ENCODE data around the gene TSR3. TPM values are rescaled to one million over a fixed set of nuclear protein-coding genes. Genes with fewer than 3 reads are reported as not detected.

The TSR3 gene
- total and polyA plus RNA-seq, 2 donors (not counting 1 experiment from before 2014, with no cell fraction given) = 35.7 to 43.7 TPM

DNA sequence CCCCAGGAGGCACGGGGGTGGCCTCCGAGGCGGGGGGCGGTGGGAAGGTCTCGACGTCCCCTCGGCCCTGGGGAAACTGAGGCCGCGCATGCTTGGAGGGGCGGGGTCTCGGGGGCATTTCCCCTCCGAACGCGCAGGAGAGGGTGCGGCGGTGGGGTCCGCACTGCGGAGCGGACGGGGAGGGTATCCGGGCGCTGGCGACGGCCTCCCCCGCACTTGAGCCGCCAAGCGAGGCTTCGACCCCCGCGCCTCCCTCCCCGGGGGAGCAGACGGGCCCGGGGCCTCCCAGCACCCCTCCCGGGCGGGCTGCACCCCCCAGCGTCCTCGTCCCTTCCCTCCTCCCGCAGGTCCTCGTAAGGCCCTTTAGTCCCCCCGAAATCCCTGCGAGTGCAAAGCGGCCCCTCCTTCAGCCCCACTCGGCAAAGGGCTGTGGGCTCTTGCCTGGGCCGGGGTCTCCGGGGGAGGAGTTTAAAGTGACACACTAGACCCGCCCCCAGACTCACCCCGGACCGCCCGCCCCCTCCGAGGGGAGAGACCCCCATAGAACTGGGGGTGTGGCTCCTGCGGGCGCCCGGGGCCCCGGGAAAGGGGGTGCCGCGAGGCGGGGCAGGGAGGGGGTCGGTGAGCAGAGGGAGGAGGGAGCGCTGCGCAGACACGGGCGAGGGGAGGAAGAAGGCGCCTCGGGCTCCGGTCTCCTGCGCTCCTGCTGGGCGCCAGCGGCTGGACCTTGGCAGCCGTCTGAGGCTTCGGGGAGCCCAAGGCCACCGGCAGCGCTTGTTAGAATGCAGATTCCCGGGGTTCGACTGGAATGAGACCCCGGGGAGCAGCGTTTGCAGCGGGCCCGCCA lies 17.6 kb downstream of the TSR3 start:
- peaks cover 0 to 25% (median 3%) of the 10 kb centered on the region in 3 donors for H3K9me3 ChIP-seq (ENCODE audit: control extremely low read depth in 1 of 3, control insufficient read depth in 2 of 3, insufficient read depth in 1 of 3, low read length in 2 of 3)
- peaks cover 18% of the 10 kb centered on the region for H4K20me1 ChIP-seq (ENCODE audit: control insufficient read depth, insufficient read depth, low read length, poor library complexity, severe bottlenecking)
- ChIA-PET POLR2A (no interaction called here), CTCF (interaction anchor here (1.9 kb wide), 1 partner anchor 29 kb away, joined by 6 read pairs; no protein-coding TSS in a partner anchor)
- H3K27me3 ChIP-seq (replicated peaks in 1 of 4; ENCODE audit: control extremely low read depth in 1 of 4, control insufficient read depth in 3 of 4, insufficient read depth in 4 of 4, low read length in 3 of 4) = peaks cover 0 to 47% (median 20%) of the 10 kb centered on the region in 4 experiments
- ATAC-seq (ENCODE audit: low read depth) (no peak), DNase-seq (no peak)
- TF ChIP-seq, protein P1, sequence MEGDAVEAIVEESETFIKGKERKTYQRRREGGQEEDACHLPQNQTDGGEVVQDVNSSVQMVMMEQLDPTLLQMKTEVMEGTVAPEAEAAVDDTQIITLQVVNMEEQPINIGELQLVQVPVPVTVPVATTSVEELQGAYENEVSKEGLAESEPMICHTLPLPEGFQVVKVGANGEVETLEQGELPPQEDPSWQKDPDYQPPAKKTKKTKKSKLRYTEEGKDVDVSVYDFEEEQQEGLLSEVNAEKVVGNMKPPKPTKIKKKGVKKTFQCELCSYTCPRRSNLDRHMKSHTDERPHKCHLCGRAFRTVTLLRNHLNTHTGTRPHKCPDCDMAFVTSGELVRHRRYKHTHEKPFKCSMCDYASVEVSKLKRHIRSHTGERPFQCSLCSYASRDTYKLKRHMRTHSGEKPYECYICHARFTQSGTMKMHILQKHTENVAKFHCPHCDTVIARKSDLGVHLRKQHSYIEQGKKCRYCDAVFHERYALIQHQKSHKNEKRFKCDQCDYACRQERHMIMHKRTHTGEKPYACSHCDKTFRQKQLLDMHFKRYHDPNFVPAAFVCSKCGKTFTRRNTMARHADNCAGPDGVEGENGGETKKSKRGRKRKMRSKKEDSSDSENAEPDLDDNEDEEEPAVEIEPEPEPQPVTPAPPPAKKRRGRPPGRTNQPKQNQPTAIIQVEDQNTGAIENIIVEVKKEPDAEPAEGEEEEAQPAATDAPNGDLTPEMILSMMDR (IDR thresholded peaks at IDR 0.05) = no peak
- TF ChIP-seq EZH2 (IDR thresholded peaks at IDR 0.05; ENCODE audit: borderline replicate concordance, insufficient read depth, low read depth, low read length, poor library complexity, severe bottlenecking) = peak; percentile 36
- Mint-ChIP-seq H3K27ac (peak overlapping the region; percentile 15), H3K9me3 (ENCODE audit: insufficient read depth) (no peaks in the 10 kb centered on the region), H3K27me3 (peaks cover 7% of the 10 kb centered on the region), H3K4me3 (peak overlapping the region; percentile 49), H3K4me1 (peaks cover 23% of the 10 kb centered on the region)
- no peak overlapping the region for H2AFZ ChIP-seq (ENCODE audit: insufficient read depth, low read depth, low read length, poor library complexity, severe bottlenecking)
- intact Hi-C loops (cut with micrococcal nuclease) = loop anchor here (1.0 kb wide), 1 partner anchor 8 kb away; no protein-coding TSS in a partner anchor
- H3K4me3 ChIP-seq (ENCODE audit: control extremely low read depth in 1 of 5, extremely low read depth in 1 of 5, insufficient read depth in 1 of 5, low read depth in 2 of 5, low read length in 4 of 5) = peak overlapping the region in 4 of 5 experiments; percentile 37 to 63 (median 52)
- H3K27ac ChIP-seq (ENCODE audit: low read length in 2 of 2) = no peak overlapping the region
- peak overlapping the region; percentile 76 for H3K9ac ChIP-seq (ENCODE audit: low read length)
- H3K79me2 ChIP-seq (ENCODE audit: control insufficient read depth, insufficient read depth, low read length) = peaks cover 3% of the 10 kb centered on the region
- H3K4me2 ChIP-seq (replicated peaks; ENCODE audit: low read depth, low read length, poor library complexity, severe bottlenecking) = peak overlapping the region; percentile 97
- no peaks in the 10 kb centered on the region for H3K36me3 ChIP-seq (replicated peaks in 1 of 2; ENCODE audit: control extremely low read depth in 1 of 2, control insufficient read depth in 1 of 2, extremely low read depth in 1 of 2, insufficient read depth in 2 of 2, low read length in 1 of 2)
- H3K4me1 ChIP-seq (ENCODE audit: control insufficient read depth in 2 of 2, insufficient read depth in 2 of 2, low read length in 2 of 2) = peaks cover 48 to 65% of the 10 kb centered on the region in 2 donors
- 5% methylated on average over 66 of the region's 78 CpGs for WGBS (ENCODE audit: insufficient coverage)

Measured in B cell (primary cell).